GM18499 (cell line): ENCODE measurements around the gene RNF5.

Experiments
- ATAC-seq: cut with Tn5 transposase; IDR thresholded peaks from one replicate; pipeline ENCODE4 v1.9.1; 2021; ENCODE audit warnings: moderate number of reproducible peaks; ENCODE audit not compliant: insufficient read depth, unreplicated experiment

Gene RNF5

DNA sequence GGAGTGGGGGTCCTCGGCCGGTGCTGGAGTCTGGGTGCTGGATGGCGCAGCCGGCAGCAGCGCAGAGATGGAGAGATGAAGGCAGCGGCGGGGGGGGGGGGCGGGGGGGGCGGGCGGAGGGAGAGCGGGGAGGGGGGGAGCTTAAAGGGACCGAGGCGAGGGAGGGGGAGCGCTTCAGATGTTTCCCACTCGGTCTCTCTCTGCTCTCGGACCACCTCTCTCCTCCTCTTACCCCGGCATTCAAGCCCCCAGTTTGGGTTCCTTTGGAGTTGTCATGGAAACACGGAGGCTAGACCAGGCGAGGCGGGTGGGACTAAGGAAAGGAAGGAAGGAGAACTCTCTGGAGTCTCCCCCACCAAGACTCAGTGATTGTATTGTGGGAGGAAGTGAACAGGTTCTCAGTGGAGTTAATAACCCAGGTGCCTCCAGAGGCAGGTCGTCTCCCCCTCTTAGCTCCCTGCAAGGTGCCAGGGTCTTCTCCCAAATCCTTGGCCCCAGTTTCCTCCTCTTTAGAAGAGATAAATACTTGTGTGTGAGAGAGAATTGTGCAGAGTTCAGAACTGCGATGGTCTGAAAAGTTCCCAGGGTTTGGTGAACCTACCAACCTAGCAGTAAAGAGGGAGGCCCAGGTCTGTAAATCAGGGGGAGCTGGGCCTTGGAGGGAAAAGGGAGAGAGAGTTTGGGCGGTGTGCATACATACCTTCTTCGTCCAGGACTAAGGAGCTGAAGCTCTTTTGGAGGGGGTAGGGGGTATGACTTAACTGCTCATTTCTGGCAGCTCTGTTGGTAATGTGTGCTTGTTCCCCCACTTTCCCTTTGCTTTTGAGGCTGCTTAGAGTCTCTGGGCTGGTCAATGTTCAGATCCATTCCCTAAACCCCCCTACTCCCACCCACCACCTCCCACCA is 26.1 kb upstream of the RNF5 start, which contains the start of gene PRRT1:
Gene PRRT1, minus strand, starts transcription at position 77 of the 906 bp plus-strand sequence. CDS start 112 bp downstream, outside the sequence.
- ATAC-seq: no peak

DNA sequence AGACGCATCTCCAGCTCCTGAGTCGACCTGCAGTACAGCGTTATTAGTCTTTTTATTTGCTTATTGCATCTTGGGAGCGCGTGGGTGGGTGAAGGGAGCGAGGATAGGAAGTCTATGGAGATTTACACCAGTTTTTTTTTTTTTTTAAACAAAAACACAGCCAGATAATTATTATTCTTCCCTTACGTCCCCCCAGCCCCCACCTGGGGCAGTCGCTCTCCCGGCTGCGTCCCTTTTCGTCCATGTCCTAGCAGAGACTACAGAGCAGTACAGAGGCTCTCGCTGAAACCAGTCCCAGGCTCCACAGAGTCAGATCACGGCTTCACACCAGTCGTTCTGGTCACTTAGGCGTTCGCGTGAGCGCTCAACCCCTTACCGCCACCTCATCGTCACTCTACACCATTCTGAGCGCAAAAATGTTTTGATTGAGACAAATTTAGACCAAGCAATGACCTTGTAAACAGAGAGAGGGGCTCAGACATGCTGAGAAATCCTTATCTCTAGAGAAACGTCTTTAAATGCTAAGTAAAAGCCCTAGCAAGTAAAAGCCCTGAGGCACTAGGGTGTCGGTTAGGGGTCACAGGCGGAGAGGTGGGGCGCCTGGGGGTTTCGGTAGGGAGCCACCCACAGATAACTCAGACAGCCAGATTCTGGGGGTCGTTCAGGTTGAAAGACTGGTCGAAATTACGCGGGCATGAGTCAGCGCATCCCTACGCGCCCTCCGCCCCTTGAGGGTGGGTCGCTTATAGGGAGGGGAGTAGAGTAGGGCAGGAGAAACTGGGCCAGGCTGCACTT is 25.2 kb upstream of the RNF5 start:
- no peak for ATAC-seq

DNA sequence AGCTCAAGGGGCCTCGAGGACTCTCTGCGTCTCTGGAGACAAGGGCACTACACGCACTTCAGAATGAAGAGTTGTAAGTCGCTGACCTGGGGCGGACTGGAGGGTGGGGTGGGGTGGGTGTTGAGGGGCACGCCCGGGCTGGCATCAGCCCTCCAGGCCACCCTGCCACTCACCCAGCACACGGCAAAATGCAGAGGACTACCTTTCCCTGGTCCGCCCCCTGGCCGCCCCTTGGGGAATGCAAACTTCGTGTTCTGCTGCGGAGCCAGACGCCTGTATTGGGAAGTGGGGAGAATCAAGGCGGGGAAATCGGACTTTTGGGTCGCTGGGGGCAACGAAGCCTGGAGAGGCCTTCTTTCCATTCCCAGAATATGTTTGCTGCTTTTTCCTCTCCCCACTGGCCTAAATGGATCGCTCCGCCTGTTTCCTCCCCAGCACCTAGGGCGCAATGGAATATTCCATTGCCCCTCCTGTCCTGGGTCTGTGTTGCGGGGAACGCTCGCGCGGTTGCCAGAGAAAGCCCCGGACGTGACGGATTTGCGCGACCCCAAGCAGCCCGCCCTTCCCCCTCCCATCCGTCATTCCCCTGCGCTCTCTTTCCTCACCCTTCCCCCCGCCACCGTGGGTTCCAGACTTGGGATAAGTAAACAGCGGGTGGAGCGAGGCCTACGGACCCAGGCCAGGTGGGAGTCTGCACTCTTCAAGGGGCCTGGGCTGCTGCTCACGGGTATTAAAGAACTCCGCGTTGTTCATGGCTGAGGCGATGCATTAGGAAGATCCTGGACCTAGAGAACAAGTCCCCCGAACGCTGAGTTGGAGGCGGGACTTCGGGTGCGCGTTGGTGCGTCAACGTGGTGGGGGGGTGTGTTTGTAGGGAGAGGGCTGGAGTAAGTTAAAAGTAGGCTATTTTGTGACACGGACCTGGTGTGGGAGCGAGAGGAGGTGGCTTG is 24.4 kb upstream of the RNF5 start, which contains the start of gene PPT2:
Gene PPT2, plus strand, starts transcription at position 578 of the 950 bp plus-strand sequence. CDS start 454 bp downstream, outside the sequence.
- ATAC-seq: no peak

DNA sequence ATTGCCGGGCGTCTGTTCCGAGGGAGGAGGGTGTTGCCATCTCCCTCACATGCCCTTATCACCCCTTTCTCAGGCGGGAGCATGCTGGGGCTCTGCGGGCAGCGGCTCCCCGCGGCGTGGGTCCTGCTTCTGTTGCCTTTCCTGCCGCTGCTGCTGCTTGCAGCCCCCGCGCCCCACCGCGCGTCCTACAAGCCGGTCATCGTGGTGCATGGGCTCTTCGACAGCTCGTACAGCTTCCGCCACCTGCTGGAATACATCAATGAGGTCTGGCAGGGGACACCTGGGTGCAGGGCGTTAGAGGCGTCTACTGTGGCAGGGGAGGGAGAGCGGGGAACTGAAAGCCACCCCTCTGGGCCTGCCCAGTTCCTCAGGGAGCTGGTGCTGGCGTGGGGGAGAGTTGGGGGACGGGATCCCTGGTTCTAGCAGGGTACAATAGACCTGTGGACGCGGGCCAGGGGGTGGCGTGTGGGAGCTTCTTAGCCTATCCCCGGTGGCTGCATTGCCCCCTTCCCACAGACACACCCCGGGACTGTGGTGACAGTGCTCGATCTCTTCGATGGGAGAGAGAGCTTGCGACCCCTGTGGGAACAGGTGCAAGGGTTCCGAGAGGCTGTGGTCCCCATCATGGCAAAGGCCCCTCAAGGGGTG is 23.6 kb upstream of the RNF5 start:
- no peak for ATAC-seq

DNA sequence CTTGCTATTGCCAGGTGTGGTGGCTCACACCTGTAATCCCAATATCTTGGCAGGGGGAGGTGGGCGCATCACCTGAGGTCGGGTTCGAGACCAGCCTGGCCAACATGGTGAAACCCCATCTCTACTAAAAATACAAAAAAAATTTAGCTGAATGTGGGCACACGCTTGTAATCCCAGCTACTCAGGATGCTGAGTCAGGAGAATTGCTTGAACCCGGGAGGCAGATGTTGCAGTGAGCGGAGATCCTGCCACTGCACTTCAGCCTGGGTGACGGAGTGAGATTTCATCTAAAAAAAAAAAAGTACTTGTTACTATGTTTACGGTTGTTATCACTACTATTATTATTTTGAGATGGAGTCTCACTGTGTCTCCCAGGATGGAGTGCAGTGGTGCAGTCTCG is 21.3 kb upstream of the RNF5 start:
- no peak for ATAC-seq

DNA sequence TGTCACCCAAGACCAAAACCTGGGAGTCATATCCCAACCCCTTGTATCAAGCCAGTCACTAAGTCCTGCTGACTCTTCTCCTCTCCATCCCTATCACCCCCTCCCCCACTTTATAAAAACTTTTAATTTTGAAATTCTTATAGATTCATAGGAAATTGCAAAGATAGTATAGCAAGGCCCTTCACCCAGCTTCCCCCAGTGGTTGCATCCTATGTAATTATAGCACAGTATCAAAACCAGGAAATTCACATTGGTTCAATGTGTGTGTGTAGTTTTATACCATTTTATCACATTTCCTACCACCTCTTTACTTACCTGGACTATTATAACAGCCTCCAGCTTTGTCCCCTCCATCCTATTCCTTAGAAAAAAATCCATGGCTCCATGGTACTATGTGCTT is 20.2 kb upstream of the RNF5 start:
- ATAC-seq: no peak

DNA sequence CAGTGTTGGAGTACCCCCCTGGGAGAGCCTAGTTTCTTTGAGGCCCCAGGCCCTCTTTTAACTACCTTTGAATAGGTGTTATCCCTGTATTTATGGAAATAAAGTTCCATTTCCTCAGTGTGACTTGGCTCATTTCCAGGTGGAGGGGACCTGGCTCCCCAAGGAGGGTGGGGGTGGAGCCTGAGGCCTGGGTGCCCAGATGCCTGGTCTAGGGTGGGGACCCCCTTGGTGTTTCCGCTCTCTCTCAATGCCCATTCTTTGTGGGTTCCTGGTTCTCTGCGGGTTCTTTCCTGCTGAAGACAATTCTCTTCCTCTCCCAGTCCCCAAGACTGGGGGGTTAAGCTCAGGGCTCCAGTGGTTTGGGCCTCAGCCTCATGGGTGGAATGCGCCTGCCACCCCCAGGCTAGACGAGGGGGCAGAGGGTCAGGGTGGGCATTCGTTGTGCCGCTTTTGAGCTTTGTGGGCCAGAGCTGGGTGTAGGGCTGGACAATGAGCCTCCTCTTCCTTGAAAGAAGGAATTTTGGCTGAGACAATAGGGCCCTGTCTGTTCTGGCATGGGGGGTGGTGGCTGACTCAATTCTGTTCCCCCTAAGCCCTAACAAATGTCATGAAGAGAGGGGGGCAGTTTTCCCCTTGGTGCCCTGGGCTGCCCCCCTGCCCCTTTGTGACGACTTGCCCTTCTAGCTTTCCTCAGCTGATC is 14.5 kb upstream of the RNF5 start:
- ATAC-seq: no peak

DNA sequence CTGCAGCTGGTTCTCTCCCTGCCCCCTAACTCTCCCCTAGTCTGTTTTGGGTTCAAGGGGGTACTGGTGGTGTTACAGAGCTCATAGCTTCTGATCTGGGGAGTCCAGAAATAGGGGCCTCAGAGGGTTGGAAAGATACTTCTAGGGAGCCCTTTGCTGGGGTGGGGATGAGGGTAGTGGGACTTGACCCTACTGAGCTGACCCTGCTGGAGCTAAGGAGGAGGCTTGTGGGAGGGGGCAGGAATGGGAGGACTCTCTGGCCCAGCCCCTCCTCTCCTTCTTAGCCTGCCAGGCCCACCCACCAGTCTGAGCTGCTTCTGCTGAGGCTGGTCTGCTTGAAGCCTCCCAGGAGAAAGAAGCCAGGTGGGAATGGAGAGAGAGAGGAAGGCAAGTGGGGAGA is 13.9 kb upstream of the RNF5 start, which contains the start of gene EGFL8:
Gene EGFL8, plus strand, starts transcription at position 301 of the 400 bp plus-strand sequence. CDS start 1,571 bp downstream, outside the sequence.
- no peak for ATAC-seq

DNA sequence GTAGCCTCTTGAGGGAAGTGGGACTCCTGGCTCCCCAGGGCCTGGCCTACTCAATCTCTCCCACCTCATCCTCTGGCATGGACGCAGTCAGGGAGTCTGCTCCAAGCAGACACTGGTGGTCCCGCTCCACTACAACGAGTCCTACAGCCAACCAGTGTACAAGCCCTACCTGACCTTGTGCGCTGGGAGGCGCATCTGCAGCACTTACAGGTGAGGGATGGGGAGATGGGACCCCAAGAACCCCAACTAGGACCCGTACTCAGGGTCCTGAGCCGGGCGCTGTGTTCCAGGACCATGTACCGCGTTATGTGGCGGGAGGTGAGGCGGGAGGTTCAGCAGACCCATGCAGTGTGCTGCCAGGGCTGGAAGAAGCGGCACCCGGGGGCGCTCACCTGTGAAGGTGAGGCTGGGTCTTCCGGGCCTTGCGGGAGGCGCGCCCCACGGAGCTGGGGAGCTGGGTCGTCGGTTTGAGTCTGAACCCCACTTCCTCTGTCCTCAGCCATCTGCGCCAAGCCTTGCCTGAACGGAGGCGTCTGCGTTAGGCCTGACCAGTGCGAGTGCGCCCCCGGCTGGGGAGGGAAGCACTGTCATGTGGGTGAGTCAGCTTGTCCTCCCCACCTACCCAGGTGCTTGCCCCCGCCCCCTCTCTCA is 11.7 kb upstream of the RNF5 start:
- no peak for ATAC-seq

DNA sequence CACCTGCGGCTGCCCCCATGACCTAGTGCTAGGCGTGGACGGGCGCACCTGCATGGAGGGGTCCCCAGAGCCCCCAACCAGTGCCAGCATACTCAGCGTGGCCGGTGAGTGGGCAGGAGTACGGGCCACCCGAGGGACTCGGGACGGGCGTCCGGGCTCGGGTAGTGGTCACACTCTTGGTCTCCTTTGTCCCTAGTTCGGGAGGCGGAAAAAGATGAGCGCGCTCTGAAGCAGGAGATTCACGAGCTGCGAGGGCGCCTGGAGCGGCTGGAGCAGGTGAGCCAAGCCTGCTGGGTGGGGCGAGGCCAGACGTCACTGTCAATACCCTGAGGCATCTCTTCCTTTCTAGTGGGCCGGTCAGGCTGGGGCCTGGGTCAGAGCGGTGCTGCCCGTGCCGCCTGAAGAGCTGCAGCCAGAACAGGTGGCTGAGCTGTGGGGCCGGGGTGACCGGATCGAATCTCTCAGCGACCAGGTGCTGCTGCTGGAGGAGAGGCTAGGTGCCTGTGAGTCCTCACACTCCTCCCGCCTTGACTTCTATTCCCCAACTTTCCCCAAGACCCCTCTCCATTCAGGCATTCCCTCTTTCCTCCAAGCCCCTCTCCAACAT is 10.9 kb upstream of the RNF5 start:
- ATAC-seq: no peak

DNA sequence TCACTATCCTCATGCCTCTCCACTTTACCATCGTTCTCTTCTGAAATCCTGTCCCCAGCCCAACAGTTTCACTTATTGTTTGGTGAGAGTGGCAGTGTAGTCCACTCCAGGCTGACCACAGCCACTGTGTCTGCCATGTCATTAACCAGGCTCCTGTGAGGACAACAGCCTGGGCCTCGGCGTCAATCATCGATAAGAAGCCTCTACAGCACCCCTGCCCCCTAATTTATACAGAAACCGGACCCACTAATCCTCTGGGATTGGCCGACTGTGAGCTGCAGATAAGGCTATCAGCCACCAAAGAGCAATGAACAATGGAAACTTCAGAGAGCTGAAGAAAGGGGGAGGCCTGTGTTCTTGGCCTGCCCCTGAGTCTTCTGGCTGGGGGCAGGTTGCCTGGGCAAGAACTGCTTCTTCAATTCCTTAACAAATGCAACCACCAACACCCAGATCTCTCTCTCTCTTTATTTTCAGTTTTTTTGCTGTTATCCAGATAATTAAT is 10.4 kb upstream of the RNF5 start:
- no peak for ATAC-seq

DNA sequence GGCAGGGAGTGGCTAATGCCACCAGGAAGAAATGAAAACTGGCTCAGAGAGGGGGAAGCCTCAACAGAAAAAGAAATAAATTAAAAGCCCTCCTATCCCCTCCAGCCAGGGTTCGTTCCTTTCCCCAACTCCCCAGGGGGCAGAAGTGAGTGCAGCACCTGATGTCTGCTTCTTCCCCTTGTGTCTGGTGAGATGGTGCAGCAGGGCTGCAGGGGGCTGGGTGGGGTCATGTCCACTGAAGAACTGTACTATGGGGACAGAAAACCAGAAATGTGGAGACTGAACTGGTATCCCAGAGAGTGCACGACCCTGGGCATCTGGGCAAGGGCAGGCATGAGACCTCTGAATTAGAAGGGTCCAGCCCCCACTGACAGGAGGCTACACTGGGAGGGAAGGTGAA is 9.9 kb upstream of the RNF5 start:
- ATAC-seq: no peak

DNA sequence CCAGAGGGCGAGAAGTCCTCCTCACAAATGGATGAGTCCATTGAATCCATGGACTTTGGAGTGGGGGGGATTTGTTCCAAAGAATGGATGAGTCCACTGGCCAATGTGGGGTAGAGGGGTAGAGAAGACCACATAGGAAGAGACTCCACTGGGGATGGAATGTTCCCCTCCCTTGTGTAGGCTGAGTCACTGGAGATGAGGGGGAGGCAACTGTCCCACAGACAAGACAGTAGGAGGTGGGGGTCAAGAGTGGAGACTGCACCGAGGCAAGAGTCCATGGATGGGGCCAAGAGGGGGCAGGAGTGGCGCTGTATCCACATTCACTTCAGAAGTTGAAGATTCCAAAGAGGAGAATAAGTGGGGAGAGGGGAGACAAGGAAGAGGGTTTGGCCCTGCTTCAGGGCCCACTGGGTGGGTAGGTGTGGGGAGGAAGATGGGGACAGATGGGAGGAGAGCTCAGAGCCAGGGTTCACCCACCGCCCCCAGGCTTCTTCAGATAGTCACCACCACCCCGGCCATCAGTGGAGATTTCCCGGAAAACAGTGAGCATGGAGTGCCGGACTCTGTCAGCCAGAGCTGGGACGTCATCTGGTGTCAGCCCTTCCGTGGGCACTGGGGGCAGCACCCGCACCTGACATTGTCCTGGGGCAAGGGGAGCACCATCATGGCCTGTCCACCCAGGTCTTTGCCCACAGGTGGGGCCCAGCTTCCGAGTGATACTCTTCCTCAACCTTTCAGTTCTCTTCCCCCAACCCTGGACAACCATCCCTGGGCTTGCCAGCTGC is 9.2 kb upstream of the RNF5 start:
- ATAC-seq: no peak

DNA sequence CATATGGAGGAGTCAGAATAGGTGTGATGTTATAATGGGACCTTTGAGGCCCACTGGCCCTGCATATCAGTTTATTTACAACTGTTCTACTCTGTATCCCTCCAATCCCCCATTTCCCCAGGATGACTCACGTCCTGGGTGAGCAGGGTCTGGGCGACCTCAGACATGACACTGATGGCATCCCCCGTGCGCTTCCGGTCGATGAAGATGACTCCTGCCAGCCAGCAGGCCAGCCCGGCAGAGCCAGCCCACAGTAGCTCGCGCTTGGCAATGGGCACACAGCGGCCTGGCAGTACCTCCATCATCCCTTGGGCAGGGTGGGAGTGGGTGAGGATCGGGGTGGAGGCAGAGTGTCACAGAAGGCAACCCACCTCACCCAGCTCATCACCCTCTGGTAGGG is 7.9 kb upstream of the RNF5 start:
- ATAC-seq: no peak

DNA sequence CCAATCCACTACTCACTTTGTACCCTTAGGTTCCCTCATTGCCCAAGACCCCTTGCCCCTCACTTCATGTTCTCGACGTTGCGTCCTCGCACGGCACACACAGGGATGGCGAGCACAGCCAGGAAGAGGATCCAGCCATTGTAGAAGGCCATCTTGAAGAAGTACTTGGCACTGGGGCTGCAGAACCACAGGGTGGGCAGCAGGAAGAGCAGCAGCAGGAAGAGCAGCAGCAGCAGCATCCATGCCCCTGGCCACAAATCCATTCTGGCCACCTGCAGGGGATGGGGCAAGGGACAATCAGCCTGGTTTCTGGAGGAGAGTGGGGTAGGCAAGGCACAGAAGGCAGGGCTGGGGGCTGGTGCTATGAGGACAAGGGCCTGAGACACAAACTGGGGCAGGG is 7.0 kb upstream of the RNF5 start:
- ATAC-seq: no peak

DNA sequence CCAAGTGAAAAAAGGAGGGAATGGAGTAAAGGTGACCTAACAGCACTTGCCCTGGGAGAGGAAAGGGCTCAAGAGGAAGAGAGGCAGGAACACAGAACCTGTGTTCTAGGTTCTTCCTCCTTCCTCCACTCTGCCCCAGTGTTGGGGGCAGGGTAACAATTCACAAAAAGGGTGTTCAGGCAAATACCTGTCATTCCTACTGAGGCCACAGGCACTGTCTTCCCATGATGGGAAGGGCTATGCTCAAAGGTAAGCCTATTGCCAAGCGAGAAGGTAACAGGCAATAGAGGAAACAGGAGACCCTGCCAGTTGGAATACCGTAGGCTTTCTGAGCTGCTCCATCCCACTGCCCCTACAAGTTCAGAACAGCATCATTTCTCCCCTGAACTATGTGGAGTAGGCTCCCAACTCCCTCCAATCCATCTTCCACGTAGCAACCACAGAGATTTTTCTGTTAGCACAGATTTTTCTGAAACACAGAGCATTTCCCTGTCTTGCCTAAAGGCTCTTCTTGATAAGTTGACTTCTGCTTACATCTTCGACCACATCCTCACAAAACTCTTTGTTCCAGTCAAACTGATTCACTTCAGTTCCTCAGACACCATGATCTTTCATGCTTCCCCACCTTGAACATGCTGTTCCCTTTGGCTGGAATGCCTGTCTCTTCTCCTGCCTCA is 5.0 kb upstream of the RNF5 start:
- no peak for ATAC-seq

DNA sequence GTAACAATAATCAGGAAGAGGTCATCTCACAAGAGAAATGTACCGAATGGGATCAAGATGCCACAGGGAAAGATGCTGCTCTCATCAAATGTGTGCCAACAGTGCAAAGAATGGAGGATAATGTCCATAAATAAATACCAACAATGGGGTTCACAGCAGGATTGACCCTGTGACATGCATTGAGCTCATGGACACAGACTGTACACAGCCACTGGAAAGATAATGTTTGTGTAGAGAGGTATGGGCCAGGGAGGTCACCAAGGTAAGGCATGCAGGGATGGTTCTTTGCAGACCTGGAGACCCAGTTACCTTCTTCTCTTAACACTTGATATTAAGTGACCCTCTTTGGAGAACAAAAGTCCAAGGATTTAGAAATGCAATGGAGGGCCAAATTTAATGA is 3.8 kb upstream of the RNF5 start:
- no peak for ATAC-seq
